Stimulated activated CD8-positive, alpha-beta memory T cell treated with anti-CD3 and anti-CD28 coated beads, Interleukin-12 subunit alpha, Interleukin-12 subunit beta, amount 100 ng/mL, for 24 hours (primary cell): Measurements from ENCODE around the gene INO80E.

Experiments used
- DNase-seq: peaks from one replicate; pipeline ENCODE4 v3.0.0-alpha.2; 2020; ENCODE audit errors: extremely low read depth

The INO80E gene

GRCh38 chr16:29992344-29992967 lies 3.6 kb upstream of the INO80E start:
- no peak for DNase-seq

- DNase-seq = no peak
Observed at GRCh38 chr16:29993191-29993902, 2.7 kb upstream of the INO80E start.

- no peak for DNase-seq
Observed at GRCh38 chr16:29993903-29994599, 2.0 kb upstream of the INO80E start.

GRCh38 chr16:29994600-29995323 lies 1.3 kb upstream of the INO80E start:
- DNase-seq = peak; percentile 39

- DNase-seq = peak; percentile 71
Observed at GRCh38 chr16:29995324-29995910, 624 bp upstream of the INO80E start, which contains the start of gene HIRIP3. TSS of gene HIRIP3 (minus strand) at chr16:29995617. CDS start at chr16:29995605, 12 bp downstream.

GRCh38 chr16:29996766-29997250 lies 767 bp downstream of the INO80E start:
- no peak for DNase-seq

- DNase-seq = no peak
Observed at GRCh38 chr16:29999605-30000004, 3.6 kb downstream of the INO80E start.

- no peak for DNase-seq
Observed at GRCh38 chr16:30000735-30001631, 4.9 kb downstream of the INO80E start.

- DNase-seq = no peak
Observed at GRCh38 chr16:30002614-30003346, 6.7 kb downstream of the INO80E start.

GRCh38 chr16:30003670-30004423 lies 7.8 kb downstream of the INO80E start:
- DNase-seq = no peak

GRCh38 chr16:30004424-30004776 lies 8.4 kb downstream of the INO80E start:
- DNase-seq = no peak

- no peak for DNase-seq
Observed at GRCh38 chr16:30004811-30005242, 8.8 kb downstream of the INO80E start.

GRCh38 chr16:30005341-30006094 lies 9.5 kb downstream of the INO80E start:
- no peak for DNase-seq

GRCh38 chr16:30006095-30006473 lies 10.0 kb downstream of the INO80E start:
- DNase-seq = no peak

GRCh38 chr16:30006659-30007377 lies 10.8 kb downstream of the INO80E start:
- no peak for DNase-seq

GRCh38 chr16:30007378-30007895 lies 11.4 kb downstream of the INO80E start:
- DNase-seq = no peak

GRCh38 chr16:30009085-30009862 lies 13.2 kb downstream of the INO80E start:
- no peak for DNase-seq
